HG03045 (cell line): ENCODE data around the gene LCE2B.
"Not testable (repeated sequence)": the region's sequence is repeated elsewhere in the genome, so short reads cannot be mapped to it uniquely, and the experiment has no call there.

Experiments
- ATAC-seq: cut with Tn5 transposase; IDR thresholded peaks from one replicate; pipeline ENCODE4 v1.9.1; 2021; ENCODE audit warnings: mild to moderate bottlenecking, moderate library complexity; ENCODE audit not compliant: unreplicated experiment

Gene LCE2B

GRCh38 chr1:152685823-152686222 lies at the start of gene LCE2B:
Gene LCE2B, plus strand, starts transcription at chr1:152686123. Its CDS starts 721 bp downstream, at chr1:152686844.
- not testable (repeated sequence) for ATAC-seq

- no peak for ATAC-seq
These were observed 45.6 kb upstream of the LCE2B start for GRCh38 chr1:152640351-152640750.

GRCh38 chr1:152643945-152644344 lies 42.0 kb upstream of the LCE2B start:
- no peak for ATAC-seq

- ATAC-seq, result no peak
These were observed 40.8 kb upstream of the LCE2B start for GRCh38 chr1:152645146-152645545.

- ATAC-seq, result no peak
These were observed 39.3 kb upstream of the LCE2B start for GRCh38 chr1:152646656-152647055.

GRCh38 chr1:152654110-152654509 lies 31.8 kb upstream of the LCE2B start:
- no peak for ATAC-seq

- no peak for ATAC-seq
These were observed 29.5 kb upstream of the LCE2B start for GRCh38 chr1:152656459-152656858.

GRCh38 chr1:152657677-152658076 lies 28.2 kb upstream of the LCE2B start:
- no peak for ATAC-seq

GRCh38 chr1:152658649-152659048 lies 27.3 kb upstream of the LCE2B start:
- no peak for ATAC-seq

GRCh38 chr1:152663098-152663497 lies 22.8 kb upstream of the LCE2B start, which contains the start of gene LCE2D:
Gene LCE2D, plus strand, starts transcription at chr1:152663380. Its CDS starts 726 bp downstream, at chr1:152664106.
- no peak for ATAC-seq

- ATAC-seq, result not testable (repeated sequence)
These were observed 19.8 kb upstream of the LCE2B start for GRCh38 chr1:152666171-152666570.

- no peak for ATAC-seq
These were observed 18.3 kb upstream of the LCE2B start for GRCh38 chr1:152667648-152668047.

- ATAC-seq, result no peak
These were observed 12.9 kb upstream of the LCE2B start for GRCh38 chr1:152673016-152673415.

GRCh38 chr1:152674983-152675382 lies 10.9 kb upstream of the LCE2B start, which contains the start of gene LCE2C:
Gene LCE2C, plus strand, starts transcription at chr1:152675279. Its CDS starts 737 bp downstream, at chr1:152676016.
- ATAC-seq, result not testable (repeated sequence)

- no peak for ATAC-seq
These were observed 6.5 kb upstream of the LCE2B start for GRCh38 chr1:152679459-152679858.

GRCh38 chr1:152681616-152682015 lies 4.3 kb upstream of the LCE2B start:
- ATAC-seq, result no peak

- ATAC-seq, result no peak
These were observed 2.1 kb upstream of the LCE2B start for GRCh38 chr1:152683846-152684245.

- no peak for ATAC-seq
These were observed 12.0 kb downstream of the LCE2B start, which contains the start of gene LCE2A for GRCh38 chr1:152697701-152698600. Gene LCE2A, plus strand, starts transcription at chr1:152698345. Its CDS starts 557 bp downstream, at chr1:152698902.

- ATAC-seq, result no peak
These were observed 13.8 kb downstream of the LCE2B start for GRCh38 chr1:152699746-152700145.

- ATAC-seq, result no peak
These were observed 21.9 kb downstream of the LCE2B start, which contains the start of gene LCE4A for GRCh38 chr1:152707860-152708259. Gene LCE4A, plus strand, starts transcription at chr1:152708160. Its CDS starts 916 bp downstream, at chr1:152709076.

- no peak for ATAC-seq
These were observed 32.3 kb downstream of the LCE2B start for GRCh38 chr1:152718238-152718637.

GRCh38 chr1:152725261-152725660 lies 39.3 kb downstream of the LCE2B start:
- no peak for ATAC-seq
